ENCODE data around the gene AGAP1.

- TF ChIP-seq, protein P1, sequence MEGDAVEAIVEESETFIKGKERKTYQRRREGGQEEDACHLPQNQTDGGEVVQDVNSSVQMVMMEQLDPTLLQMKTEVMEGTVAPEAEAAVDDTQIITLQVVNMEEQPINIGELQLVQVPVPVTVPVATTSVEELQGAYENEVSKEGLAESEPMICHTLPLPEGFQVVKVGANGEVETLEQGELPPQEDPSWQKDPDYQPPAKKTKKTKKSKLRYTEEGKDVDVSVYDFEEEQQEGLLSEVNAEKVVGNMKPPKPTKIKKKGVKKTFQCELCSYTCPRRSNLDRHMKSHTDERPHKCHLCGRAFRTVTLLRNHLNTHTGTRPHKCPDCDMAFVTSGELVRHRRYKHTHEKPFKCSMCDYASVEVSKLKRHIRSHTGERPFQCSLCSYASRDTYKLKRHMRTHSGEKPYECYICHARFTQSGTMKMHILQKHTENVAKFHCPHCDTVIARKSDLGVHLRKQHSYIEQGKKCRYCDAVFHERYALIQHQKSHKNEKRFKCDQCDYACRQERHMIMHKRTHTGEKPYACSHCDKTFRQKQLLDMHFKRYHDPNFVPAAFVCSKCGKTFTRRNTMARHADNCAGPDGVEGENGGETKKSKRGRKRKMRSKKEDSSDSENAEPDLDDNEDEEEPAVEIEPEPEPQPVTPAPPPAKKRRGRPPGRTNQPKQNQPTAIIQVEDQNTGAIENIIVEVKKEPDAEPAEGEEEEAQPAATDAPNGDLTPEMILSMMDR (IDR thresholded peaks at IDR 0.05), result no peak
- TF ChIP-seq POLR2A (IDR thresholded peaks at IDR 0.05), result no peak
Observed at GRCh38 chr2:235550378-235550760, 56.5 kb downstream of the AGAP1 start.
